Airway epithelial cell (primary cell): ENCODE results near the gene IFITM1. TPM values are rescaled to one million over a fixed set of nuclear protein-coding genes. Genes with fewer than 3 reads are reported as not detected.

ENCODE experiments used
- total RNA-seq: library from RNA; depleted of rRNA; stranded (reverse); fragments of >200 nt; gene quantifications from 2 replicates; pipeline ENCODE4 v1.2.3, GENCODE V29; 2015

IFITM1 gene
- 16.4 and 26.9 TPM in 2 replicates for total RNA-seq

DNA sequence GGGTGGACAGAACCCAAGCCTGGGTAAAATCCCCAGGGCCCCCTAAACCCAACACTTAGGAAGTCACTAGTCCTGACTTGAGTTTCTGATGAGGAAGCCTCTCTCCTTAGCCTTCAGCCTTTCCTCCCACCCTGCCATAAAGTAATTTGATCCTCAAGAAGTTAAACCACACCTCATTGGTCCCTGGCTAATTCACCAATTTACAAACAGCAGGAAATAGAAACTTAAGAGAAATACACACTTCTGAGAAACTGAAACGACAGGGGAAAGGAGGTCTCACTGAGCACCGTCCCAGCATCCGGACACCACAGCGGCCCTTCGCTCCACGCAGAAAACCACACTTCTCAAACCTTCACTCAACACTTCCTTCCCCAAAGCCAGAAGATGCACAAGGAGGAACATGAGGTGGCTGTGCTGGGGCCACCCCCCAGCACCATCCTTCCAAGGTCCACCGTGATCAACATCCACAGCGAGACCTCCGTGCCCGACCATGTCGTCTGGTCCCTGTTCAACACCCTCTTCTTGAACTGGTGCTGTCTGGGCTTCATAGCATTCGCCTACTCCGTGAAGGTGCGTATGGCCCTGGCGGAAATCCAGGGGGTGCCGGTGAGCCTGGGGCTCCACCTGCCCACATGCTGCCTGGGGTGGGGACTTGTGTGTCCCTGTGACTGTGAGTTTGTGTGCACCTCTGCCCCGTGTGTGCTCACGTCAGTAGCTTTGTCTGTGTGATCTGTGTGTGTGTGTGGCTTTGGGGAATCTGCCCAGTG, at the start of gene IFITM1:
Gene IFITM1 (plus strand): TSS at position 254 of the 767 bp plus-strand sequence. CDS start 131 bp downstream, at position 385.

DNA sequence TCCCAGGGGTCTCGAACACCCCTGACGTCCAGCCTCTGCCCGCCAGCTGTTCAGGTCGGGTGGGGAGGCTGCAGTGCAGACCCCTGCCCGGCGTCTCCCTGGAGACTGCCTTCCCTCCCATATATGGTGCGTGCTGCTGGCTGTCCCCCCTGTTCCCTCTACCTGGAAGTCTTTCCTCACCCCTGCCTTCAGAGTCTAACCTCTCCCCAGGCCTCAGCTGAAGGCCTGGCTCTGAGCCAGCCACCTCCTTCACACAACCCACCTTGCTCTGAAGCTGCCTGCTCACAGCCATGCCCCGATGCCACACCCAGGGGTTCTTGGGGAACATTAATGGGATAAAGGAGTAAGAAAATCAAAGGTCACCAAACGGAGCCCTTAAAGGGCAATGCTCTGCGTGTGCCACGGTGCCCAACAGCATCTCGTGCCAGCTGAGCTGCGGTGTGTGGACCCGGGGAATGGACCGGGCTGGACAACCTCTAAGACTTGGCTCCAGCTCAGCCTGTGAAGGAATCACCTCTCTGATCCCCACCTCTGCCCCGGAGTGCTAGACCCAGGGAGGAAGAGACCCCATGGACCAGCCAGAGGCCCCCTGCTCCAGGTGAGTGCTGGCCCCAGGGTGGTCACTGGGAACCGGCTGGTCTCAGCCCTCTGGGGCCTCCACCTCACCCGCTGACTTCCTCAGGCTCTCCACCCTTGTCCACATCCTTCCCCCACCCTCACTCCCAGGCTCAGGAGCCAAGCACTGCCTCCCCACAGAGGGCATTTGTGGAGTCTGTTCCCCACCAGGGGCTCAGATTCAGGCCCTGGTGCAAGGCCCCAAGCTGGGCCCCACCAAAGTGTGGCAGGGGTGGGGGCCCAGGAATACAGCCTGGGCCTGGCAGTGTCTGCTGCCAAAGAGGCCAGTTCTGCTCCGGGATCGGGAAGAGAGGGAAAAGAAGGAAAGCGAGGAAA, 35.6 kb upstream of the IFITM1 start, which contains the start of gene NLRP6:
Gene NLRP6 (plus strand): TSS at position 407 of the 951 bp plus-strand sequence. CDS start 163 bp downstream, at position 570.

DNA sequence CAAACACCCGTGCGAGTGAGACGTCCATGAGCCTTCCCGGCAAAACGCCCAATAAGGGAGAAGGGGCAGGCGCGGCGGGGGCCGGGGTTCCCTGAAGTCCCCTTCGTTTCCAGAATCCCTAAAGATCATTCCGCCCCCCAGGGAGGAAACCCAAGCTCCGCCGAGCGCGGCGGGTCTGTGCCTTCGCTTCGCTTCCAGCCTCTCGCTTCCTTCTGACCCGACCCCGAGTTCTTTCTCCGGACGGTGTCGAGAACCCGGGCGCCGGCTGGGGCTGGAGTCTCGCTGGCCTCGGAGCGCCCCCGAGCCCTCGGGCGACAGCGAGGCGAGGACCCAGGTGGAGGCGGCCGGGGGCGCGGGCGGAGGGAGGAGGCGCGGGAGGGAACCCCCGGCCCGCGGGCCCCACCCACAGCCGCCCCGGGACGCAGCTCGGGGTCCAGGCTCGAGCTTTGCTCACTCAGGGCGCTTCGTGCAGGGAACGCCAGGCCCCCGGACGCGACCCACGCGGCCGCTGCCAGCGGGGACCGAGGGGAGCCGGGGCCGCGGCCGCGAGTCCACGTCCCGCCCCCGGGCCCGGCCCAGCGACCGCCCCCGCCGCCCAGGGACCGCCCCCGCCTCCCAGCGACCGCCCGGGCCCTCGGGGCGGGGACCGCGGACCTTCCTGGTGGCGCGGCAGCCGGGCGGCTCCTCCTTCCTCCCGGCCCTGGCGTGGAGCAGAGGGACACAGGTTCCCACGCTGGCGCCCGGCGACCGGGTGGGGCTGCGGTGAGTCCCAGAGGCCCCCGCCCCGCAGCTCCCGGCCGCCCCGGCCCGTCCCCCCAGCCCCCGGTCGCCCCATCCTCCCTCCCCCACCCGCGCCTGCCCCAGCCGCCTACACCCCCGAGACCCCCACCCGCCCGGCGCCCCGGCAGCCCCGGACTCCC, 25.1 kb upstream of the IFITM1 start, which contains the start of gene PGGHG:
Gene PGGHG (plus strand): TSS at position 649 of the 920 bp plus-strand sequence. CDS start 691 bp downstream, outside the sequence.

DNA sequence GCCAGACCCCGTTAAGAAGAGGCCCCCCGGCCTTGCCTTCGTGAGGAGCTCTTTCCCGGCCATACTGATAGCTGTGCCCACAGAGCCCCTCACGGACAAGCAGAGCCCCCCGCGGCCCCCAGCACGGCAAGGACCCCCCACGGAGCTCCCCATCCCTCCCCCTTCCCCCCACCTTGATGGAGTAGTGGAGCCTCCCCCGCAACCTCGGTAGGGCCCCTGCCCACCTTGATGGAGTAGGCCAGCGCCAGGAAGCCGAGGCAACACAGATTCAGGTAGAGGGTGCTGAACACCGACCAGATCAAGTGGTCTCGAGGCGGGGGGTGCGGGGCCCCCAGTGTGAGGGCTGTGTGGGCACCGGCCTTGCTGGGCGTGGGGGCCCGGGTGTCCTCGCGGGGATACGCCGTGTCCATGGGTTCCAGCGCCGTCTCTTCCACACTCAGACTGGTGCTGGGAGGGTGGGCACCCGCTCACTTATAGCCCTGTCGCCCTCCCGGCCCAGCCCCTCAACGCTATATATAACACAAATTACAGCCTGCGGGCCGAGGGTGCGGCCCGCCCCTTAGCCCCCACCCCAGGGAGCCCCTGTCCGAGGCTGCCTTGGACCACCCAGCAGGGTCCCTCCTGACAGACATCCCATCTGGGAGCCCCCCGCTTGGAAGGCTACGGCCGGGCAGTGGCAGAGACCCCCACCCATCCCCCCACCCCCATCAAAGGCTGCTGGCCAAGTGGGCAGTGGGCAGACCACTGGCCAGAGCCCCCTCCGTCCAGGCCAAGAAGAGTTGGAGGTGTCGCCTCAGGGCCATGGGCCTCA, 14.6 kb upstream of the IFITM1 start, which contains the start of gene IFITM5:
Gene IFITM5 (minus strand): TSS at position 446 of the 811 bp plus-strand sequence. CDS start 36 bp downstream, at position 410.

DNA sequence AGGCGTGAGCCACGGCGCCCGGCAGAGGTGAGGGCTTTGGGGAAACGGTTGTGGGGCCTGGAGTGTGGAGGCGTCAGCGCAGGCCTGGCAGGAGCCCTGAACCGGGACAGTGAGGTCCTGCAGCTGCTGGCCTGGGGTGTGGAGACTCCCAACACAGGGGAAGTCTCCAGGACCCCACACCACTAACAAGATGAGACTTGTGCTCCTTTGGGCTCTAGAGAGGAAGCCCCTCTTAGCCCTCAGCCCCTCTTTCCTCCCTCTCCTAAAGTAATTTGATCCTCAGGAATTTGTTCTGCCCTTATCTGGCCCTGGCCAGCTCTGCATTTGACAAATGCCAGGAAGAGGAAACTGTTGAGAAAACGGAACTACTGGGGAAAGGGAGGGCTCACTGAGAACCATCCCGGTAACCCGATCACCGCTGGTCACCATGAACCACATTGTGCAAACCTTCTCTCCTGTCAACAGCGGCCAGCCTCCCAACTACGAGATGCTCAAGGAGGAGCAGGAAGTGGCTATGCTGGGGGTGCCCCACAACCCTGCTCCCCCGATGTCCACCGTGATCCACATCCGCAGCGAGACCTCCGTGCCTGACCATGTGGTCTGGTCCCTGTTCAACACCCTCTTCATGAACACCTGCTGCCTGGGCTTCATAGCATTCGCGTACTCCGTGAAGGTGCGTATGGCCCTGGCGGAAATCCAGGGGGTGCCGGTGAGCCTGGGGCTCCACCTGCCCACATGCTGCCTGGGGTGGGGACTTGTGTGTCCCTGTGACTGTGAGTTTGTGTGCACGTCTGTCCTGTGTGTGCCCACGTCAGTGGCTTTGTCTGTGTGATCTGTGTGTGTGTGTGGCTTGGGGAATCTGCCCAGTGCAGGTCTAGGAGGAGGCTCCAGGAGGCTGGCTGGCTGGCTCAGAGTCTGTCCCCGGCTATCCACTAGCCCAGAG, 5.8 kb upstream of the IFITM1 start, which contains the start of gene IFITM2:
Gene IFITM2 (plus strand): TSS at position 51 of the 943 bp plus-strand sequence. CDS start 377 bp downstream, at position 428.

Other genes starting within 250 kb of the IFITM1 start
- gene SCGB1C1, start 121.0 kb upstream of the IFITM1 start, total RNA-seq, result not detected in 2 replicates
- 18.5 and 21.2 TPM in 2 replicates for gene BET1L, start 106.6 kb upstream of the IFITM1 start, total RNA-seq
- gene RIC8A, start 106.3 kb upstream of the IFITM1 start, total RNA-seq, result 92.7 and 101 TPM in 2 replicates
- gene SIRT3, start 77.7 kb upstream of the IFITM1 start, total RNA-seq, result 10.2 and 17.4 TPM in 2 replicates
- 203 and 237 TPM in 2 replicates for gene PSMD13, start 77.1 kb upstream of the IFITM1 start, total RNA-seq
- not detected in 2 replicates for gene NLRP6, start 35.6 kb upstream of the IFITM1 start, total RNA-seq
- 3.7 and 4.0 TPM in 2 replicates for gene PGGHG, start 24.9 kb upstream of the IFITM1 start, total RNA-seq
- gene IFITM5, start 14.5 kb upstream of the IFITM1 start, total RNA-seq, result not detected in 2 replicates
- gene IFITM2, start 6.2 kb upstream of the IFITM1 start, total RNA-seq, result 15.2 and 17.1 TPM in 2 replicates
- gene IFITM3, start 6.8 kb downstream of the IFITM1 start, total RNA-seq, result 57.6 and 138 TPM in 2 replicates
- gene B4GALNT4, start 55.5 kb downstream of the IFITM1 start, total RNA-seq, result 43.2 and 82.5 TPM in 2 replicates
- gene PKP3, start 80.2 kb downstream of the IFITM1 start, total RNA-seq, result 520 and 527 TPM in 2 replicates
- gene SIGIRR, start 101.0 kb downstream of the IFITM1 start, total RNA-seq, result 11.2 and 15.7 TPM in 2 replicates
- gene ANO9, start 128.0 kb downstream of the IFITM1 start, total RNA-seq, result 10.5 and 18.0 TPM in 2 replicates
- gene PTDSS2, start 136.2 kb downstream of the IFITM1 start, total RNA-seq, result 61.4 and 62.0 TPM in 2 replicates
- gene RNH1, start 193.2 kb downstream of the IFITM1 start, total RNA-seq, result 293 and 326 TPM in 2 replicates
- gene HRAS, start 221.5 kb downstream of the IFITM1 start, total RNA-seq, result 123 and 134 TPM in 2 replicates
- gene LRRC56, start 223.5 kb downstream of the IFITM1 start, total RNA-seq, result 0.23 and 0.56 TPM in 2 replicates
- 0.56 and 1.7 TPM in 2 replicates for gene LMNTD2, start 246.7 kb downstream of the IFITM1 start, total RNA-seq
- gene RASSF7, start 246.9 kb downstream of the IFITM1 start, total RNA-seq, result 82.9 and 90.5 TPM in 2 replicates